ENCODE measurements around the gene YPEL2. TPM values are rescaled to one million over a fixed set of nuclear protein-coding genes. Genes with fewer than 3 reads are reported as not detected.

The YPEL2 gene
- total and polyA plus RNA-seq, 8 donors, result 13.8 to 23.6 (median 19.3) TPM

DNA sequence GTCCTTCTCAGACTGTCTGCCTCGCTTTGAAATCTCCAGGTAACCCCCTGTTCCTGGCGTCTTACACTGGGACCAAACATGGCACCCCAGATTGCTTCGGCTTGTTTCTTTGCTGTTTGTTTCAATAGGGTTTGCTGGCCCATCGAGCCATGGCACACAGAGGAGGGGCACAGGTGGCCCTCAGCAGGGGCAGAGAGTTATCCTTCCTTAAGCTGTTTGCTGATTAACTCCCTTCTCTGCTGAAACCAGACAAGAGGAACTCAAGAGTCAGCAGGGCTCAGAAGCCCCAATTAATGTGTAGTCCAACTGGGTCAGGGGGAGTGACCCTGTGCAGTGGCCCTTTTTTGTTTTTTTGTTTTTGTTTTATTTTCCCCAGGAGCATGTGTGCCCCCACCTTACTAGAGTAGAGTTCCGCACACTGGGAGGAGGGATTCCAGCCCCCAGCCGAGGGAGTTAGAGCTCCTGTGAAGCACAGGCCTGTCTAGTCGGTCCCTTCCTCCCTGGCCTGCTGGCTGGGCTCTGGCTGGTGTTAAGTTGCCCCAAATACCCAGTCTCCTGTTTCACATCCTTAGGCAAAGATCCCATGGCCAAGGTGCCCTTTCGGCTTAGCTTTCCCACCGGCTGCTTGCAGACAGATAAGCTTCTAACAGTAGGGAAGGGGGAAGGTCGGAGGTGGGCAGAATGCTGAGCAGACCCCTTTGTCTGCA is 39.3 kb downstream of the YPEL2 start:
- H3K36me3 ChIP-seq, result no peaks in the 10 kb centered on the region
- ATAC-seq (no peak), DNase-seq (no peak)
- TF ChIP-seq, protein P1, sequence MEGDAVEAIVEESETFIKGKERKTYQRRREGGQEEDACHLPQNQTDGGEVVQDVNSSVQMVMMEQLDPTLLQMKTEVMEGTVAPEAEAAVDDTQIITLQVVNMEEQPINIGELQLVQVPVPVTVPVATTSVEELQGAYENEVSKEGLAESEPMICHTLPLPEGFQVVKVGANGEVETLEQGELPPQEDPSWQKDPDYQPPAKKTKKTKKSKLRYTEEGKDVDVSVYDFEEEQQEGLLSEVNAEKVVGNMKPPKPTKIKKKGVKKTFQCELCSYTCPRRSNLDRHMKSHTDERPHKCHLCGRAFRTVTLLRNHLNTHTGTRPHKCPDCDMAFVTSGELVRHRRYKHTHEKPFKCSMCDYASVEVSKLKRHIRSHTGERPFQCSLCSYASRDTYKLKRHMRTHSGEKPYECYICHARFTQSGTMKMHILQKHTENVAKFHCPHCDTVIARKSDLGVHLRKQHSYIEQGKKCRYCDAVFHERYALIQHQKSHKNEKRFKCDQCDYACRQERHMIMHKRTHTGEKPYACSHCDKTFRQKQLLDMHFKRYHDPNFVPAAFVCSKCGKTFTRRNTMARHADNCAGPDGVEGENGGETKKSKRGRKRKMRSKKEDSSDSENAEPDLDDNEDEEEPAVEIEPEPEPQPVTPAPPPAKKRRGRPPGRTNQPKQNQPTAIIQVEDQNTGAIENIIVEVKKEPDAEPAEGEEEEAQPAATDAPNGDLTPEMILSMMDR (IDR thresholded peaks at IDR 0.05), result no peak
- H3K9me3 ChIP-seq, result no peaks in the 10 kb centered on the region
- intact Hi-C loops (cut with DNase I), result no loop called here
- H3K27ac ChIP-seq, result peak overlapping the region; percentile 78 to 88
- peaks cover 61 to 100% of the 10 kb centered on the region in 2 donors for H3K4me1 ChIP-seq
- H3K27me3 ChIP-seq, result no peaks in the 10 kb centered on the region
- no peak overlapping the region for H3K4me3 ChIP-seq

DNA sequence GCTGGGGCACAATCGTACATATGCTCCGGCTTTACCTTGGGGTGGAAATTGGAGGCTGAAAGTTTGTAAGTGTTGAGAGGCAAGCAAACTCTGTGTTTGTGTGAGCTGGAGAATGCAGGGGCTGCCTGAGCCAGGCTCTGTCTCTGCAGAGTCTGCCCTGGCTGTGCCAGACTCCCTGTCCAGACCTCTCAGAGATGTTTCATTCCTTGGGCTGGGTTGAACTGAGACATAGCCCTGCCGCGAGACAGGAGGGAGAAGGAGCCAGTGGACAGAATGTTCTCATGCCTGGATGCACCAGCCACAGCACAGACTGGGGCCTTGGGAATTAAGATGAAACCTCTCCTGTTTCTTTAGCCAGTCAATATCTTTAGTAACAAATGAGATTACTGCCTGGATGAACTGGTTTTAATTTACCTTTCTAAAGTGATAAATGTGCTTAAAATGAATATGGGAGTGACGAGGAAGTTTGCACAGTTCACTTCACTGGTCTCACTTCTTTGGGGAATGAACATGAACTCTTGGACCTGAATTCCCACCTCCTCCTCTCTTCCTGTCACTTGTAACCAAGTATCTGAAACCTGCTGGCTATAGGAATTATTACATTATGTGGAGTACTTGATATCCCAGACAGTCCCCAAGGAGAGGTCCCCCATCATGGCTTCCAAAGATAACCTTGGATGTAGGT is 40.1 kb downstream of the YPEL2 start:
- Histone ChIP-seq H3K4me1 (peaks cover 53 to 100% of the 10 kb centered on the region in 2 donors), H3K9me3 (no peaks in the 10 kb centered on the region), H3K27me3 (no peaks in the 10 kb centered on the region), H3K27ac (peak overlapping the region; percentile 78 to 88), H3K4me3 (no peak overlapping the region), H3K36me3 (no peaks in the 10 kb centered on the region)
- intact Hi-C loops (cut with DNase I), result no loop called here
- ATAC-seq (peak; percentile 6), DNase-seq (no peak)
- TF ChIP-seq, protein P1 (IDR thresholded peaks at IDR 0.05), result no peak

DNA sequence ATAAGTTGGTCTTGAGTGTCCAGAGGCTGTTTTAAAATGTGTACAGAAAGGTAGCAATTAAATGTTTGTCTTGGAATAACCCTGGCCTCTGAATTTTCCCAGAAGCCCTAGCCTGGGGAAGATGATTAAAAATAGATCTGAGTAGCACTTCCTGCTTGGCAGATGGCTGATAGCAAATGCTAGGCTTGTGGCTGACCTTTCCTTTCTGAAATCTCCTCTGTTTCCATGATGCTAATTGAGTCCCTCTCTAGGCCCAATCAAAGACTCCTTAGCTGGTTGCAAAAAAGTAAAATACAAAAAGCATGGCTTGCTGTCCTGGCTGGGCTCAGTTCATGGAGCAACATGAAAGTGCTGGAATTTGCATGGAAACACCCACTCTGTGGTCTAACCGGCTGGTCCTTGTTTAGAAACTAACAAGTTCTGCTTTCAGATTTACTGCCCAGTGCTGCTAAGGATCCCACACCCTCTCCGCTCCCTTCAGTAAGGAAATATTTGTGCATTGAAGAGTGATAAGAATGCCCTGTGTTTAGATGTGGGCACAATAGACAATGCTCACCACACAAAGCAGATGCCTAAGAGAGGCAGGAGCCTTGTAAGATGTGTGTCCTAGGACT is 40.8 kb downstream of the YPEL2 start:
- TF ChIP-seq, protein P1 (IDR thresholded peaks at IDR 0.05), result no peak
- H3K4me3 ChIP-seq, result no peak overlapping the region
- DNase-seq (peak in 2 of 4 donors; percentile 56 to 75), ATAC-seq (peak; percentile 79)
- H3K4me1 ChIP-seq, result peaks cover 51 to 93% of the 10 kb centered on the region in 2 donors
- intact Hi-C loops (cut with DNase I), result no loop called here
- no peaks in the 10 kb centered on the region for H3K9me3 ChIP-seq
- no peaks in the 10 kb centered on the region for H3K36me3 ChIP-seq
- peak overlapping the region; percentile 78 to 88 for H3K27ac ChIP-seq
- H3K27me3 ChIP-seq, result no peaks in the 10 kb centered on the region

DNA sequence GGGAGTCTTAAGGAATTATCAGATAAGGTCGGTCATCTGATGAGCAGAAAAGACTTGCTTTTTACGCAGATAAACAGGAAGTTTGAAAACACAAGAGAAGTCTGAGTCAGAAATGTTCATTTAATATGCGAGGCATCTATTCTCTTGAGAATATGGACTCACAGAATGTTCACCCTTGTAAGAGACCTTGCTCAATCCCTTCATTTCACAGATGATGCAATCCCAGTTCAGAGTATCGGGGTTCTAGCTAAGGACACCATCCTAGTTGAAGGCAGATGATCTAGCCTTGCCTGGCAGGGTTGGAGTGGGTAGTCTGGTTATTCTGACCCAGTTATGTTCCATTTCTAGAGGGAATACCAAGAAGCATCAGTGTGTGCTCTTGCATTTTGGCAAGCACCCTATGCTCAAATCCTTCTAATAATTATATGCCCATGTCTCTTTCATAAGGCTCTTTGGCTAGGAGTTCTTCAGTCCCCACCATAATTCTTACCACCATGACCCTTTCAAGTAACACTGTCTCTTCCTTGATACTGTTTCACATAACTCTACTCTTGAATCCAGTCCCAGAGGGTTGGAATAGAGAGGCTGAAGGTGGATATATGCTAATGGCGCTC is 42.5 kb downstream of the YPEL2 start:
- ATAC-seq (peak; percentile 2), DNase-seq (no peak)

More for the DNA sequence above, 42.5 kb downstream of the YPEL2 start:
- TF ChIP-seq, protein P1 (IDR thresholded peaks at IDR 0.05), result no peak
- no peaks in the 10 kb centered on the region for H3K9me3 ChIP-seq
- peaks cover 42 to 83% of the 10 kb centered on the region in 2 donors for H3K4me1 ChIP-seq
- H3K27me3 ChIP-seq, result no peaks in the 10 kb centered on the region
- no peaks in the 10 kb centered on the region for H3K36me3 ChIP-seq
- no peak overlapping the region for H3K4me3 ChIP-seq
- intact Hi-C loops (cut with DNase I), result no loop called here
- peak overlapping the region; percentile 78 to 88 for H3K27ac ChIP-seq

Data from left lung (tissue), 10 donors.